Stimulated activated CD4-positive, alpha-beta T cell treated with anti-CD3 and anti-CD28 coated beads, Interleukin-2, amount 100 ng/mL, for 48 hours (primary cell): ENCODE measurements around the gene ATP2B3.

ENCODE experiments used
- DNase-seq, 2 donors: peaks; one replicate each; pipeline ENCODE4 v3.0.0-alpha.2; 2020

Gene ATP2B3

GRCh38 chrX:153622661-153623309 is 105.3 kb downstream of the ATP2B3 start:
- no peak for DNase-seq

- no peak for DNase-seq
Observed at GRCh38 chrX:153623310-153624029, 106.0 kb downstream of the ATP2B3 start.

- no peak for DNase-seq
Observed at GRCh38 chrX:153624196-153625091, 107.0 kb downstream of the ATP2B3 start.

GRCh38 chrX:153625271-153626024 is 108.0 kb downstream of the ATP2B3 start:
- DNase-seq, result no peak

GRCh38 chrX:153626025-153626633 is 108.7 kb downstream of the ATP2B3 start:
- no peak for DNase-seq

- no peak for DNase-seq
Observed at GRCh38 chrX:153626863-153627674, 109.6 kb downstream of the ATP2B3 start.

GRCh38 chrX:153627675-153628111 is 110.3 kb downstream of the ATP2B3 start:
- DNase-seq, result no peak

- no peak for DNase-seq
Observed at GRCh38 chrX:153628129-153628528, 110.7 kb downstream of the ATP2B3 start.

GRCh38 chrX:153628665-153629064 is 111.2 kb downstream of the ATP2B3 start:
- DNase-seq, result no peak

GRCh38 chrX:153631346-153631745 is 113.9 kb downstream of the ATP2B3 start:
- DNase-seq, result no peak

- DNase-seq, result no peak
Observed at GRCh38 chrX:153631907-153632594, 114.6 kb downstream of the ATP2B3 start.
